Breast epithelium (tissue), 4 donors: Measurements from ENCODE around the gene SLC17A2. TPM values are rescaled to one million over a fixed set of nuclear protein-coding genes. Genes with fewer than 3 reads are reported as not detected.

Experiments used
- DNase-seq, 2 donors: peaks; one replicate each; pipeline ENCODE4 v3.0.0-alpha.2; 2019; ENCODE audit warnings: low spot score in 2 of 2
- H3K27ac ChIP-seq, 2 donors: fragments of 200-600 bp; sonication (generic) in 1 of 2; one replicate each; pipeline ENCODE4 v1.5.1; 2016 to 2019; ENCODE audit warnings: mild to moderate bottlenecking in 1 of 2
- H3K27me3 ChIP-seq, 2 donors: fragments of 200-600 bp; sonication (generic) in 1 of 2; one replicate each; pipeline versions ENCODE4 v1.5.1 to v1.6.0; 2017 to 2019; ENCODE audit warnings: control low read depth in 1 of 2, mild to moderate bottlenecking in 1 of 2
- H3K36me3 ChIP-seq: fragments of 200-600 bp; one replicate; pipeline ENCODE4 v1.5.1; 2019
- H3K4me1 ChIP-seq, 2 donors: fragments of 200-600 bp; sonication (generic); one replicate each; pipeline ENCODE4 v1.5.1; 2016 to 2019; ENCODE audit warnings: control low read depth in 1 of 2
- H3K4me3 ChIP-seq, 3 donors: fragments of 200-600 bp; sonication (generic); 1 replicate in 2 of 3; 2 replicates in 1 of 3; pipeline ENCODE4 v1.5.1; 2016 to 2019; ENCODE audit warnings: mild to moderate bottlenecking in 3 of 3, moderate library complexity in 2 of 3
- H3K9me3 ChIP-seq, 2 donors: fragments of 200-600 bp; sonication (generic) in 1 of 2; one replicate each; pipeline ENCODE4 v1.5.1; 2016 to 2019; ENCODE audit warnings: control low read depth in 1 of 2
- CTCF ChIP-seq, 3 donors: fragments of 450-650 bp; IDR thresholded peaks; one replicate each; pipeline ENCODE4 v1.5.1; 2016 to 2017; ENCODE audit warnings: antibody characterized with exemption in 3 of 3, mild to moderate bottlenecking in 3 of 3, moderate library complexity in 3 of 3
- POLR2A ChIP-seq: fragments of 450-650 bp; IDR thresholded peaks from one replicate; pipeline ENCODE4 v1.6.1; 2016; ENCODE audit warnings: antibody characterized with exemption, mild to moderate bottlenecking, moderate library complexity
- POLR2AphosphoS5 ChIP-seq, 3 donors: sonication (generic); formaldehyde crosslinking; IDR thresholded peaks; one replicate each; pipeline ENCODE4 v1.6.1; 2017; ENCODE audit warnings: antibody characterized with exemption in 3 of 3
- intact Hi-C: fragments of 100-400 bp; cut with DNase I; formaldehyde crosslinking; loops from one replicate; pipeline ENCODE4 v1.15.1; 2023; ENCODE audit warnings: low total_unique reads
- total RNA-seq, 3 donors: library from RNA; depleted of rRNA; stranded (reverse); fragments of >200 nt; gene quantifications; one replicate each; pipeline ENCODE4 v1.1.0, GENCODE V29; 2016

SLC17A2 gene
- total RNA-seq, 3 donors from 2014 or later = not detected

GRCh38 chr6:25875926-25876602 lies 54.4 kb downstream of the SLC17A2 start:
- Histone ChIP-seq H3K27ac (no peak overlapping the region), H3K4me1 (no peaks in the 10 kb centered on the region), H3K27me3 (no peaks in the 10 kb centered on the region), H3K9me3 (no peaks in the 10 kb centered on the region), H3K36me3 (no peaks in the 10 kb centered on the region), H3K4me3 (no peak overlapping the region)
- DNase-seq = no peak
- intact Hi-C loops = no loop called here
- TF ChIP-seq POLR2A = no peak
- TF ChIP-seq CTCF (IDR thresholded peaks at IDR 0.05) = no peak
- no peak for TF ChIP-seq POLR2AphosphoS5 (IDR thresholded peaks at IDR 0.05)

- intact Hi-C loops = no loop called here
- Histone ChIP-seq H3K27me3 (no peaks in the 10 kb centered on the region), H3K4me1 (no peaks in the 10 kb centered on the region), H3K36me3 (no peaks in the 10 kb centered on the region), H3K4me3 (no peak overlapping the region), H3K27ac (no peak overlapping the region), H3K9me3 (no peaks in the 10 kb centered on the region)
- no peak for DNase-seq
- TF ChIP-seq POLR2AphosphoS5 (IDR thresholded peaks at IDR 0.05) (no peak), POLR2A (no peak), CTCF (IDR thresholded peaks at IDR 0.05) (no peak)
Observed at GRCh38 chr6:25875563-25875905, 55.0 kb downstream of the SLC17A2 start.

GRCh38 chr6:25874822-25875562 lies 55.5 kb downstream of the SLC17A2 start:
- H3K4me3 ChIP-seq = no peak overlapping the region
- no peaks in the 10 kb centered on the region for H3K36me3 ChIP-seq
- no peak for DNase-seq
- intact Hi-C loops = no loop called here
- TF ChIP-seq POLR2A (no peak), POLR2AphosphoS5 (IDR thresholded peaks at IDR 0.05) (no peak), CTCF (IDR thresholded peaks at IDR 0.05) (no peak)
- no peaks in the 10 kb centered on the region for H3K27me3 ChIP-seq
- H3K9me3 ChIP-seq = no peaks in the 10 kb centered on the region
- no peaks in the 10 kb centered on the region for H3K4me1 ChIP-seq
- no peak overlapping the region for H3K27ac ChIP-seq

GRCh38 chr6:25874118-25874517 lies 56.4 kb downstream of the SLC17A2 start, which contains the start of gene SLC17A3:
TSS of gene SLC17A3 (minus strand) at chr6:25874243. CDS start at chr6:25868387, 5,856 bp downstream.
- no peaks in the 10 kb centered on the region for H3K4me1 ChIP-seq
- no peaks in the 10 kb centered on the region for H3K27me3 ChIP-seq
- H3K4me3 ChIP-seq = no peak within 1 kb of the TSS
- no peaks in the 10 kb centered on the region for H3K9me3 ChIP-seq
- H3K27ac ChIP-seq = no peak within 1 kb of the TSS
- intact Hi-C loops = no loop called here
- no peaks in the 10 kb centered on the region for H3K36me3 ChIP-seq
- DNase-seq = no peak
- TF ChIP-seq POLR2A = no peak
- TF ChIP-seq POLR2AphosphoS5 (IDR thresholded peaks at IDR 0.05) = no peak
- no peak for TF ChIP-seq CTCF (IDR thresholded peaks at IDR 0.05)

GRCh38 chr6:25872814-25873213 lies 57.7 kb downstream of the SLC17A2 start:
- H3K4me1 ChIP-seq = no peaks in the 10 kb centered on the region
- no peak for TF ChIP-seq POLR2AphosphoS5 (IDR thresholded peaks at IDR 0.05)
- no peak for TF ChIP-seq CTCF (IDR thresholded peaks at IDR 0.05)
- no peak for TF ChIP-seq POLR2A
- no peaks in the 10 kb centered on the region for H3K36me3 ChIP-seq
- no peak overlapping the region for H3K27ac ChIP-seq
- no peaks in the 10 kb centered on the region for H3K27me3 ChIP-seq
- H3K9me3 ChIP-seq = no peaks in the 10 kb centered on the region
- H3K4me3 ChIP-seq = no peak overlapping the region
- intact Hi-C loops = no loop called here
- no peak for DNase-seq
